ENCODE data around the gene CEP83. TPM values are rescaled to one million over a fixed set of nuclear protein-coding genes. Genes with fewer than 3 reads are reported as not detected.

CEP83 gene
- total RNA-seq, 1 experiment from 2014 or later = 19.2 TPM

GRCh38 chr12:94322346-94322745 lies 137.3 kb downstream of the CEP83 start:
- intact Hi-C loops (cut with micrococcal nuclease) = no loop called here
- no peak for ATAC-seq
- CTCF ChIA-PET = no interaction called here

More at GRCh38 chr12:94322346-94322745, 137.3 kb downstream of the CEP83 start:
- no peaks in the 10 kb centered on the region for H3K79me2 ChIP-seq (ENCODE audit: insufficient read depth, low read length)
- peaks cover 0 to 14% of the 10 kb centered on the region in 2 experiments; a peak in 2 of 4 replicates for H3K9me3 ChIP-seq (ENCODE audit: control insufficient read depth in 1 of 2, insufficient read depth in 1 of 2, low read depth in 1 of 2, low read length in 2 of 2)
- H3K4me3 ChIP-seq (replicated peaks in 1 of 2; ENCODE audit: low read depth in 1 of 2, low read length in 2 of 2) = no peak overlapping the region
- DNase-seq (ENCODE audit: low read depth, low spot score) = no peak
- no peaks in the 10 kb centered on the region for H3K4me1 ChIP-seq (ENCODE audit: control insufficient read depth in 1 of 2, insufficient read depth in 2 of 2, low read length in 2 of 2)
- no peak for TF ChIP-seq RAD21 (IDR thresholded peaks at IDR 0.05; ENCODE audit: low read depth)
- no peak for TF ChIP-seq REST (IDR thresholded peaks at IDR 0.05; ENCODE audit: low read depth)
- no peak for TF ChIP-seq FOSL1 (IDR thresholded peaks at IDR 0.05; ENCODE audit: low read depth)
- TF ChIP-seq CEBPB (IDR thresholded peaks at IDR 0.05; ENCODE audit: low read depth) = no peak
- TF ChIP-seq, protein P1, sequence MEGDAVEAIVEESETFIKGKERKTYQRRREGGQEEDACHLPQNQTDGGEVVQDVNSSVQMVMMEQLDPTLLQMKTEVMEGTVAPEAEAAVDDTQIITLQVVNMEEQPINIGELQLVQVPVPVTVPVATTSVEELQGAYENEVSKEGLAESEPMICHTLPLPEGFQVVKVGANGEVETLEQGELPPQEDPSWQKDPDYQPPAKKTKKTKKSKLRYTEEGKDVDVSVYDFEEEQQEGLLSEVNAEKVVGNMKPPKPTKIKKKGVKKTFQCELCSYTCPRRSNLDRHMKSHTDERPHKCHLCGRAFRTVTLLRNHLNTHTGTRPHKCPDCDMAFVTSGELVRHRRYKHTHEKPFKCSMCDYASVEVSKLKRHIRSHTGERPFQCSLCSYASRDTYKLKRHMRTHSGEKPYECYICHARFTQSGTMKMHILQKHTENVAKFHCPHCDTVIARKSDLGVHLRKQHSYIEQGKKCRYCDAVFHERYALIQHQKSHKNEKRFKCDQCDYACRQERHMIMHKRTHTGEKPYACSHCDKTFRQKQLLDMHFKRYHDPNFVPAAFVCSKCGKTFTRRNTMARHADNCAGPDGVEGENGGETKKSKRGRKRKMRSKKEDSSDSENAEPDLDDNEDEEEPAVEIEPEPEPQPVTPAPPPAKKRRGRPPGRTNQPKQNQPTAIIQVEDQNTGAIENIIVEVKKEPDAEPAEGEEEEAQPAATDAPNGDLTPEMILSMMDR (IDR thresholded peaks at IDR 0.05 in 2 of 3, conservative IDR thresholded peaks at IDR 0.05 in 1 of 3; ENCODE audit: borderline replicate concordance in 1 of 3, insufficient read depth in 1 of 3, low read depth in 2 of 3, low read length in 2 of 3) = no peak
- no peak for TF ChIP-seq ELF1 (IDR thresholded peaks at IDR 0.05; ENCODE audit: borderline replicate concordance, low read depth)
- no peak for TF ChIP-seq SP1 (IDR thresholded peaks at IDR 0.05; ENCODE audit: low read depth)
- TF ChIP-seq JUND (IDR thresholded peaks at IDR 0.05) = no peak
- TF ChIP-seq EZH2 (IDR thresholded peaks at IDR 0.05) = no peak
- TF ChIP-seq POLR2A (IDR thresholded peaks at IDR 0.05; ENCODE audit: borderline replicate concordance, extremely low read depth, insufficient read depth, insufficient read length) = no peak
- TF ChIP-seq CBX3 (IDR thresholded peaks at IDR 0.05; ENCODE audit: low read depth) = no peak
- H3K27ac ChIP-seq (ENCODE audit: low read depth, low read length) = no peak overlapping the region
- H3K9ac ChIP-seq (ENCODE audit: low read length) = no peak overlapping the region
- ChIA-PET RAD21 (ENCODE audit: low non-redundant PET in 1 of 2, low total read pairs in 2 of 2, uncharacterized antibody in 2 of 2, unreplicated experiment in 2 of 2) (no interaction called here), POLR2A (no interaction called here)
- H3K9me2 ChIP-seq (ENCODE audit: insufficient read depth) = no peaks in the 10 kb centered on the region
- no peaks in the 10 kb centered on the region for H3K27me3 ChIP-seq (ENCODE audit: insufficient read depth, low read length)
- no TSS peak for BruUV-seq (replicated peaks)
- no peak overlapping the region for H2AFZ ChIP-seq (ENCODE audit: low read depth, low read length, poor library complexity, severe bottlenecking)
- peaks cover 0 to 19% of the 10 kb centered on the region in 2 experiments; a peak in 2 of 4 replicates for H3K36me3 ChIP-seq (ENCODE audit: control insufficient read depth in 1 of 2, insufficient read depth in 2 of 2, low read length in 2 of 2)
- H4K20me1 ChIP-seq (ENCODE audit: insufficient read depth) = no peaks in the 10 kb centered on the region
- no peak overlapping the region for H3K4me2 ChIP-seq (ENCODE audit: low read length)

All from HCT116 (cell line).